GM19438 (cell line): ENCODE results near the gene CNN1.
"Not testable (repeated sequence)": the region's sequence is repeated elsewhere in the genome, so short reads cannot be mapped to it uniquely, and the experiment has no call there.

Experiments
- ATAC-seq: cut with Tn5 transposase; IDR thresholded peaks from one replicate; pipeline ENCODE4 v1.9.1; 2021; ENCODE audit warnings: low read depth; ENCODE audit not compliant: unreplicated experiment

The CNN1 gene

GRCh38 chr19:11563532-11563931, 24.9 kb downstream of the CNN1 start:
- ATAC-seq: no peak

GRCh38 chr19:11564082-11564807, 25.6 kb downstream of the CNN1 start:
- ATAC-seq: not testable (repeated sequence)

- ATAC-seq: not testable (repeated sequence)
Measured at GRCh38 chr19:11565649-11565980, 27.0 kb downstream of the CNN1 start.

GRCh38 chr19:11566164-11566563, 27.5 kb downstream of the CNN1 start:
- no peak for ATAC-seq

GRCh38 chr19:11570039-11570462, 31.4 kb downstream of the CNN1 start:
- no peak for ATAC-seq

GRCh38 chr19:11573354-11573753, 34.7 kb downstream of the CNN1 start:
- not testable (repeated sequence) for ATAC-seq

GRCh38 chr19:11573763-11574162, 35.1 kb downstream of the CNN1 start:
- not testable (repeated sequence) for ATAC-seq

GRCh38 chr19:11574689-11575088, 36.0 kb downstream of the CNN1 start:
- no peak for ATAC-seq

- no peak for ATAC-seq
Measured at GRCh38 chr19:11576227-11576626, 37.6 kb downstream of the CNN1 start.

GRCh38 chr19:11577451-11578257, 39.0 kb downstream of the CNN1 start, which contains the start of gene ACP5:
ACP5 (minus strand) TSS chr19:11577645; CDS start chr19:11577317, 328 bp downstream.
- ATAC-seq: no peak

- ATAC-seq: no peak
Measured at GRCh38 chr19:11578258-11579142, 39.8 kb downstream of the CNN1 start.

- ATAC-seq: no peak
Measured at GRCh38 chr19:11580116-11580515, 41.5 kb downstream of the CNN1 start.

- peak; percentile 69 for ATAC-seq
Measured at GRCh38 chr19:11581740-11582139, 43.1 kb downstream of the CNN1 start.

- no peak for ATAC-seq
Measured at GRCh38 chr19:11586331-11586730, 47.7 kb downstream of the CNN1 start.

- ATAC-seq: no peak
Measured at GRCh38 chr19:11587302-11587974, 48.8 kb downstream of the CNN1 start.

- no peak for ATAC-seq
Measured at GRCh38 chr19:11587975-11588631, 49.5 kb downstream of the CNN1 start.

GRCh38 chr19:11594084-11594483, 55.4 kb downstream of the CNN1 start:
- ATAC-seq: no peak

GRCh38 chr19:11596156-11596555, 57.5 kb downstream of the CNN1 start:
- ATAC-seq: no peak

GRCh38 chr19:11597202-11598102, 58.8 kb downstream of the CNN1 start, which contains the start of gene ZNF627:
ZNF627 (plus strand) TSS chr19:11597483; CDS start chr19:11597628, 145 bp downstream.
- ATAC-seq: peak; percentile 95
